ENCODE results near the gene PRR5L. TPM values are rescaled to one million over a fixed set of nuclear protein-coding genes. Genes with fewer than 3 reads are reported as not detected.

PRR5L gene
- polyA plus RNA-seq, 1 donor (not counting 4 experiments of a cell fraction or from before 2014, with no cell fraction given), result 20.1 TPM

DNA sequence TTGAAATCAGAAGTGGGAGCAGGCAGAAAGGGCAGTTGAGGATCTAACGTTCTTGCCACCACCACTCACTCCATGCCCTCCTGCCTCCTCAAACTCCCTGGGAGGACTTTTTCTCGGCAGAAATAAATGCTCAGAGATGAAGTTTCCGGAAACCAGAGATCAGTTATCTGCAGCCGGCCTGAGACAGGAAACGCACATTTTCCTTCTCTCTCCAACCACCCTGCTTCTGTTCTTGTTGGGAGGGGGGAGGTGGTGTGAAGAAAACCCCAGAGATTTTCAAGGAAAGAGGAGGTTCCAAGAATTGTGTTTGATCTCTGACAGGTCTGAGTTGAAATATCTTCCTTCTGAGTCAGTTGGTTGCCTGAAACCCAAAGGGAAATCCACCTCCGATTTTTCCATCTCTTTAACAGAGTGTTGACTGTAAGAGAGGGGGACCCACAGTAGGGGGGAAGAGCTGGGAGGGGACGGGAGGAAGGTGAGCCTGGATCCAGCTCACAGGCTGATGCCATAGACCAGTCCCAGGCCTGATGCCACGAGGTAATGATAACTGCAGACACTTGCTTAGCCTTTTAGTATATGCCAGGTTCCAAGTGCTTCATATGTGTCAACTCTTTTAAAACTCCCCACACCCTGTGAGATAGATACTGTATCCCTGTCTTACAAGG is 113.2 kb downstream of the PRR5L start:
- H3K36me3 ChIP-seq (ENCODE audit: control insufficient read depth in 2 of 2, extremely low read depth in 1 of 2, insufficient read depth in 2 of 2, low read length in 2 of 2), result peaks cover 5 to 31% of the 10 kb centered on the region in 2 experiments
- H3K27ac ChIP-seq (ENCODE audit: control insufficient read depth, insufficient read depth, low read length), result no peak overlapping the region
- H2AFZ ChIP-seq (ENCODE audit: control insufficient read depth, low read length), result no peak overlapping the region
- no peaks in the 10 kb centered on the region for H4K20me1 ChIP-seq (ENCODE audit: control insufficient read depth, extremely low read depth, insufficient read depth, low read length)
- no peaks in the 10 kb centered on the region for H3K4me1 ChIP-seq (ENCODE audit: control insufficient read depth, extremely low read depth, insufficient read depth, low read length)
- H3K9me1 ChIP-seq (ENCODE audit: control insufficient read depth, extremely low read depth, insufficient read depth, low read length), result peaks cover 2% of the 10 kb centered on the region
- no peaks in the 10 kb centered on the region for H3K9me3 ChIP-seq (ENCODE audit: control insufficient read depth, low read depth, low read length)
- no peak overlapping the region for H3K4me2 ChIP-seq (ENCODE audit: control insufficient read depth, extremely low read depth, insufficient read depth, low read depth, low read length)
- DNase-seq (ENCODE audit: low read depth, low spot score) (no peak), FAIRE-seq (no peak)
- H3K4me3 ChIP-seq (ENCODE audit: control insufficient read depth in 2 of 3, extremely low read depth in 1 of 3, insufficient read depth in 2 of 3, low read depth in 1 of 3, low read length in 3 of 3), result no peak overlapping the region
- dilution Hi-C loops (cut with MboI; ENCODE audit: extremely low pct_ligation_motif_present, low sequenced_read_pairs), result no loop called here
- no peak for TF ChIP-seq EZH2 (IDR thresholded peaks at IDR 0.05; ENCODE audit: low read length)
- no peak overlapping the region for H3K9ac ChIP-seq (ENCODE audit: control insufficient read depth, extremely low read depth, insufficient read depth, low read length)
- no peaks in the 10 kb centered on the region for H3K27me3 ChIP-seq (ENCODE audit: control insufficient read depth, extremely low read depth, insufficient read depth, low read length)
- no peaks in the 10 kb centered on the region for H3K79me2 ChIP-seq (ENCODE audit: control insufficient read depth, insufficient read depth, low read length)

DNA sequence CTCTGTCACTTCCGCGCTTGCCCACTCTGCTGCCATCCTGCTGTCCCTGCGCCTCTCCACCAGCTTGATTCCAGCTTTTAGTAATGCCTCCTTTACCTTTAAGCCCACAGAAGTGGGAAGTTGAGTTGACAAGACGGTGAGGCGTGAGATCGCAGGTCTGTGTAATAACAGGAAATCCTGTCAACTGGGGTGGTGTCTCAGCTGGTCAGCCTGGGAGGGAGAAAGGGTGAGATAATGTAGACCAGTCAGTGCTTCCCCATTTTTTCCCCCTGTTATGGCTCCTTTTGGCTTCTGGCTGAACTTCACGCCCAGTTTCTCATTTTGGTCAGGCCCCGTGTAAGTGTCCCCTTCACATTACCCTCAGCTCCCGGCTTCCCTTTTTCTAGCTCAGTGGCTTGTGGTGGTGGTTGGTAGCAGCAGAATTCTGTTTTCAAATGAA is 115.1 kb downstream of the PRR5L start:
- Histone ChIP-seq H3K9me3 (ENCODE audit: control insufficient read depth, low read depth, low read length) (no peaks in the 10 kb centered on the region), H3K79me2 (ENCODE audit: control insufficient read depth, insufficient read depth, low read length) (no peaks in the 10 kb centered on the region), H4K20me1 (ENCODE audit: control insufficient read depth, extremely low read depth, insufficient read depth, low read length) (no peaks in the 10 kb centered on the region), H3K4me1 (ENCODE audit: control insufficient read depth, extremely low read depth, insufficient read depth, low read length) (no peaks in the 10 kb centered on the region), H3K9ac (ENCODE audit: control insufficient read depth, extremely low read depth, insufficient read depth, low read length) (no peak overlapping the region), H3K36me3 (ENCODE audit: control insufficient read depth in 2 of 2, extremely low read depth in 1 of 2, insufficient read depth in 2 of 2, low read length in 2 of 2) (peaks cover 2 to 26% of the 10 kb centered on the region in 2 experiments), H3K9me1 (ENCODE audit: control insufficient read depth, extremely low read depth, insufficient read depth, low read length) (peaks cover 2% of the 10 kb centered on the region), H3K27ac (ENCODE audit: control insufficient read depth, insufficient read depth, low read length) (no peak overlapping the region), H3K27me3 (ENCODE audit: control insufficient read depth, extremely low read depth, insufficient read depth, low read length) (no peaks in the 10 kb centered on the region), H2AFZ (ENCODE audit: control insufficient read depth, low read length) (no peak overlapping the region), H3K4me3 (ENCODE audit: control insufficient read depth in 2 of 3, extremely low read depth in 1 of 3, insufficient read depth in 2 of 3, low read depth in 1 of 3, low read length in 3 of 3) (no peak overlapping the region), H3K4me2 (ENCODE audit: control insufficient read depth, extremely low read depth, insufficient read depth, low read depth, low read length) (no peak overlapping the region)
- FAIRE-seq (no peak), DNase-seq (ENCODE audit: low read depth, low spot score) (no peak)
- TF ChIP-seq, protein P1, sequence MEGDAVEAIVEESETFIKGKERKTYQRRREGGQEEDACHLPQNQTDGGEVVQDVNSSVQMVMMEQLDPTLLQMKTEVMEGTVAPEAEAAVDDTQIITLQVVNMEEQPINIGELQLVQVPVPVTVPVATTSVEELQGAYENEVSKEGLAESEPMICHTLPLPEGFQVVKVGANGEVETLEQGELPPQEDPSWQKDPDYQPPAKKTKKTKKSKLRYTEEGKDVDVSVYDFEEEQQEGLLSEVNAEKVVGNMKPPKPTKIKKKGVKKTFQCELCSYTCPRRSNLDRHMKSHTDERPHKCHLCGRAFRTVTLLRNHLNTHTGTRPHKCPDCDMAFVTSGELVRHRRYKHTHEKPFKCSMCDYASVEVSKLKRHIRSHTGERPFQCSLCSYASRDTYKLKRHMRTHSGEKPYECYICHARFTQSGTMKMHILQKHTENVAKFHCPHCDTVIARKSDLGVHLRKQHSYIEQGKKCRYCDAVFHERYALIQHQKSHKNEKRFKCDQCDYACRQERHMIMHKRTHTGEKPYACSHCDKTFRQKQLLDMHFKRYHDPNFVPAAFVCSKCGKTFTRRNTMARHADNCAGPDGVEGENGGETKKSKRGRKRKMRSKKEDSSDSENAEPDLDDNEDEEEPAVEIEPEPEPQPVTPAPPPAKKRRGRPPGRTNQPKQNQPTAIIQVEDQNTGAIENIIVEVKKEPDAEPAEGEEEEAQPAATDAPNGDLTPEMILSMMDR (optimal IDR thresholded peaks at IDR 0.05 in 1 of 3, IDR thresholded peaks at IDR 0.05 in 1 of 3, conservative IDR thresholded peaks at IDR 0.05 in 1 of 3; ENCODE audit: extremely low read depth in 1 of 3, insufficient read depth in 2 of 3, low read length in 3 of 3), result no peak
- TF ChIP-seq EZH2 (IDR thresholded peaks at IDR 0.05; ENCODE audit: low read length), result no peak
- dilution Hi-C loops (cut with MboI; ENCODE audit: extremely low pct_ligation_motif_present, low sequenced_read_pairs), result no loop called here
